Endothelial cell of umbilical vein (primary cell): ENCODE results near the gene C2CD4D. TPM values are rescaled to one million over a fixed set of nuclear protein-coding genes. Genes with fewer than 3 reads are reported as not detected.

Source experiments
- BruUV-seq: library from RNA; stranded (reverse); fragments of 400-500 nt; replicated peaks from 2 replicates; lab custom pipeline; 2021; lab: Mats Ljungman, UMichigan
- CTCF ChIA-PET: fragments of 300-600, 350-600 bp; sonication (Branson Sonifier 250); formaldehyde crosslinking; loops from one replicate; lab custom pipeline; 2021; ENCODE audit warnings: antibody characterized with exemption, inconsistent platforms; lab: Charles Lee
- POLR2A ChIA-PET: fragments of 300-600, 350-600 bp; sonication (Branson Sonifier 250); formaldehyde crosslinking; loops from one replicate; lab custom pipeline; 2021; ENCODE audit warnings: antibody characterized with exemption, inconsistent platforms; lab: Charles Lee
- DNase-seq: peaks from one replicate; pipeline ENCODE4 v3.0.0-alpha.2; 2011; ENCODE audit warnings: low read depth, low spot score
- FAIRE-seq: peaks from 2 replicates; lab custom pipeline; 2011; peaks lifted over from hg19 to GRCh38; lab: Jason Lieb, UNC
- H2AFZ ChIP-seq: 2 replicates; pipeline ENCODE4 v1.6.0; 2012; ENCODE audit warnings: low read depth, low read length, control low read depth, inconsistent platforms
- H3K27ac ChIP-seq: 2 replicates; pipeline ENCODE4 v1.5.1; 2011; ENCODE audit warnings: low read depth, mild to moderate bottlenecking, control low read depth, low read length, moderate library complexity; ENCODE audit not compliant: insufficient read depth
- H3K27me3 ChIP-seq, 2 experiments: 2 replicates each; pipeline versions ENCODE4 v1.6.0 to v1.6.1; 2011; ENCODE audit warnings: low read length in 2 of 2, mixed read lengths in 1 of 2; ENCODE audit not compliant: control insufficient read depth in 2 of 2, insufficient read depth in 2 of 2
- H3K36me3 ChIP-seq, 2 experiments: 2 replicates in 1 of 2; 3 replicates in 1 of 2; pipeline ENCODE4 v1.5.1; 2011; ENCODE audit warnings: low read length in 2 of 2, mild to moderate bottlenecking in 1 of 2, moderate library complexity in 1 of 2; ENCODE audit not compliant: control insufficient read depth in 2 of 2, insufficient read depth in 2 of 2; ENCODE audit errors: extremely low read depth in 1 of 2
- H3K4me1 ChIP-seq: 3 replicates; pipeline ENCODE4 v1.5.1; 2011; ENCODE audit warnings: mild to moderate bottlenecking, low read length; ENCODE audit not compliant: control insufficient read depth, insufficient read depth; ENCODE audit errors: extremely low read depth
- H3K4me2 ChIP-seq: 2 replicates; pipeline ENCODE4 v1.6.1; 2011; ENCODE audit warnings: low read length, control low read depth, mixed read lengths; ENCODE audit not compliant: insufficient read depth
- H3K4me3 ChIP-seq, 3 experiments: fragments of 200-600 bp in 1 of 3; sonication (generic), shearing (Covaris generic) in 1 of 3; replicated peaks in 1 of 3; 2 replicates each; pipeline ENCODE4 v1.5.1; 2011 to 2016; ENCODE audit warnings: control low read depth in 3 of 3, low read length in 3 of 3, mild to moderate bottlenecking in 2 of 3, inconsistent platforms in 1 of 3, low read depth in 1 of 3, moderate library complexity in 1 of 3; ENCODE audit not compliant: insufficient read depth in 1 of 3
- H3K79me2 ChIP-seq: 2 replicates; pipeline ENCODE4 v1.6.0; 2012; ENCODE audit warnings: low read length, inconsistent platforms; ENCODE audit not compliant: control insufficient read depth, insufficient read depth
- H3K9ac ChIP-seq: replicated peaks from 2 replicates; pipeline ENCODE3; 2011; ENCODE audit warnings: low read length, control low read depth; ENCODE audit not compliant: insufficient read depth; ENCODE audit errors: extremely low read depth
- H3K9me1 ChIP-seq: replicated peaks from 3 replicates; pipeline ENCODE4 v1.6.0; 2011; ENCODE audit warnings: mild to moderate bottlenecking, low read length; ENCODE audit not compliant: control insufficient read depth, insufficient read depth; ENCODE audit errors: extremely low read depth
- H3K9me3 ChIP-seq: replicated peaks from 2 replicates; pipeline ENCODE4 v1.5.1; 2012; ENCODE audit warnings: low read length, inconsistent platforms; ENCODE audit not compliant: control insufficient read depth, insufficient read depth
- H4K20me1 ChIP-seq: replicated peaks from 2 replicates; pipeline ENCODE3; 2011; ENCODE audit warnings: mild to moderate bottlenecking, low read length; ENCODE audit not compliant: control insufficient read depth, insufficient read depth; ENCODE audit errors: extremely low read depth
- CTCF ChIP-seq, 2 donors: IDR thresholded peaks; 1 replicate in 1 of 2; 2 replicates in 1 of 2; pipeline ENCODE4 v1.5.1; 2011; ENCODE audit warnings: low read length in 2 of 2, mild to moderate bottlenecking in 2 of 2, moderate library complexity in 2 of 2, control low read depth in 1 of 2, inconsistent platforms in 1 of 2, low read depth in 1 of 2; ENCODE audit not compliant: insufficient read depth in 1 of 2; ENCODE audit errors: extremely low read depth in 1 of 2
- EZH2 ChIP-seq: IDR thresholded peaks from 2 replicates; pipeline ENCODE4 v1.6.1; 2012; ENCODE audit warnings: borderline replicate concordance, low read depth, mild to moderate bottlenecking, moderate library complexity, low read length, inconsistent platforms; ENCODE audit not compliant: severe bottlenecking
- FOS ChIP-seq: IDR thresholded peaks from 2 replicates; pipeline ENCODE4 v1.6.1; 2011; ENCODE audit warnings: mild to moderate bottlenecking, low read length, moderate library complexity, borderline replicate concordance; ENCODE audit not compliant: insufficient read depth
- GATA2 ChIP-seq: IDR thresholded peaks from 2 replicates; pipeline ENCODE4 v1.7.0; 2011; ENCODE audit warnings: low read depth, mild to moderate bottlenecking, moderate library complexity, mixed read lengths, low read length; ENCODE audit not compliant: insufficient read length, insufficient read depth
- JUN ChIP-seq: IDR thresholded peaks from 2 replicates; pipeline ENCODE4 v1.6.1; 2011; ENCODE audit warnings: borderline replicate concordance, low read depth; ENCODE audit not compliant: insufficient read length, insufficient read depth
- MAX ChIP-seq: IDR thresholded peaks from 2 replicates; pipeline ENCODE4 v1.6.1; 2011; ENCODE audit not compliant: insufficient read depth, insufficient read length
- MYC ChIP-seq: IDR thresholded peaks from one replicate; pipeline ENCODE4 v1.6.1; 2011; ENCODE audit warnings: mild to moderate bottlenecking, low read depth, low read length
- POLR2A ChIP-seq: IDR thresholded peaks from 2 replicates; pipeline ENCODE4 v1.6.1; 2012; ENCODE audit warnings: low read depth, mild to moderate bottlenecking, control low read depth, low read length
- POLR2AphosphoS5 ChIP-seq: IDR thresholded peaks from 2 replicates; pipeline ENCODE4 v1.6.1; 2012; ENCODE audit warnings: low read depth, mild to moderate bottlenecking, control low read depth, low read length, moderate library complexity; ENCODE audit not compliant: insufficient read depth
- dilution Hi-C: fragments of 300-500 bp; cut with MboI; formaldehyde crosslinking; loops from one replicate; pipeline ENCODE4 v1.15.0; 2019; ENCODE audit warnings: low sequenced_read_pairs; ENCODE audit not compliant: extremely low pct_ligation_motif_present
- intact Hi-C: fragments of 100-400 bp; cut with micrococcal nuclease; formaldehyde crosslinking; loops from one replicate; pipeline ENCODE4 v1.10.0; 2022
- polyA plus RNA-seq, 4 experiments: library from polyadenylated mRNA; depleted of rRNA in 3 of 4; stranded (reverse) in 3 of 4; unstranded in 1 of 4; fragments of >200 nt; gene quantifications; 2 replicates each; pipeline versions ENCODE4 v1.2.1 to v1.2.3, GENCODE V29; 2011 to 2012; ENCODE audit warnings: missing spikeins in 1 of 4
- total RNA-seq: library from RNA; stranded (reverse); gene quantifications from 2 replicates; pipeline ENCODE4 v1.2.3, GENCODE V29; 2021

The C2CD4D gene
- total and polyA plus RNA-seq, 2 donors (not counting 3 experiments of a cell fraction or from before 2014, with no cell fraction given), result not detected

GRCh38 chr1:151834239-151834638 lies 5.4 kb downstream of the C2CD4D start:
- intact Hi-C loops, result no loop called here

More at GRCh38 chr1:151834239-151834638, 5.4 kb downstream of the C2CD4D start:
- Histone ChIP-seq H3K36me3 (no peaks in the 10 kb centered on the region), H3K4me3 (no peak overlapping the region), H2AFZ (no peak overlapping the region), H3K4me1 (peaks cover 10% of the 10 kb centered on the region), H3K27ac (no peak overlapping the region), H3K79me2 (no peaks in the 10 kb centered on the region), H4K20me1 (no peaks in the 10 kb centered on the region), H3K27me3 (peaks cover 5 to 7% of the 10 kb centered on the region in 2 experiments), H3K9me3 (no peaks in the 10 kb centered on the region), H3K9me1 (no peaks in the 10 kb centered on the region), H3K4me2 (no peak overlapping the region), H3K9ac (no peak overlapping the region)
- ChIA-PET POLR2A (no interaction called here), CTCF (interaction anchor here (0.8 to 1.2 kb wide), 4 partner anchors 48 to 241 kb away, joined by 3 to 6 read pairs (median 3); no protein-coding TSS in a partner anchor)
- DNase-seq (no peak), FAIRE-seq (no peak)
- dilution Hi-C loops, result no loop called here
- no peak for TF ChIP-seq FOS
- no peak for TF ChIP-seq POLR2AphosphoS5
- TF ChIP-seq JUN, result no peak
- TF ChIP-seq MYC, result no peak
- no peak for TF ChIP-seq POLR2A
- TF ChIP-seq EZH2, result no peak
- no peak for TF ChIP-seq CTCF (IDR thresholded peaks at IDR 0.05; ENCODE audit: extremely low read depth in 1 of 2, insufficient read depth in 1 of 2, low read depth in 1 of 2, low read length in 2 of 2)
- no peak for TF ChIP-seq GATA2
- TF ChIP-seq MAX, result no peak
- BruUV-seq, result no TSS peak
